ENCODE results near the gene PARN.

PARN gene

DNA sequence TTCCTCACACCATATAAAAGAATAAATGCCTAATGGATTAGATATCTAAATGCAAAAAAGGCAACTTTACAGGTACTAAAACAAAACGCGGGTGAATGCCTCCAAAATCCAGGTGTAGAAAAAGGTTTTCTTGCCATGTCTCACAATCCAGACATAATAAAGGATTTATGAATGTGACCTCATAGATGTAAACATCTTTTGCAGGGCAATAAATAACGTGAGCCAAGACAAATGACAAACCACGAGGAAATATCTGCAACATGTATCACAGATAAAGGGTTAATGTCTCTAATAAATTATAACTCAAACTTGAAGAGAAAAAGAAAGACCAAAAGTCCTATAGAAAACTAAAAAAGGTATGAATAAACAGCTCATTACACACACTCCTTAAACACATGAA is 180.7 kb downstream of the PARN start:
- POLR2A ChIA-PET = no interaction called here

DNA sequence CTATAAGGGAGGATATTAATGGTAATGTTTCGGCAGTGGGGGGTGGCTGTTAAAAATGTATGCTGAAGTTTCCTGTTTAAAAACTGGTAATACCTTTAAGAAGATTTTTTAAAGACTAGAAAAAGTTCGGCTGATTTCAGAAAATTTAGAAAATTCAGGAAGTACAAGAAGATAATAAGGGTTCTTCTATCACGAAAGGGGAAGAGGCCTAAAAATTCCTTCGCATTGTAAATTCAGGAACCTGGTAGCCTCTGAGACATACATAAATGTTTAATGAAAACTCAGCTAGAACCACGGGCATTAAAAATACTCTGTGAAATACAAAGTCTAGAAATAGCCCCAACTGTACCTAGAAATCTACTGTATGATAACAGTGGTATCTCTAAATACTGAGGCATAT is 181.2 kb downstream of the PARN start:
- TF ChIP-seq ZNF169 (tag by site-specific recombination; IDR thresholded peaks at IDR 0.05) = no peak
- TF ChIP-seq ZNF600 (tag by site-specific recombination; IDR thresholded peaks at IDR 0.05) = no peak
- no peak for TF ChIP-seq OSR2 (tag by site-specific recombination; IDR thresholded peaks at IDR 0.05)
- no peak for TF ChIP-seq ZNF501 (tag by site-specific recombination; IDR thresholded peaks at IDR 0.05)
- TF ChIP-seq ZNF37A (tag by site-specific recombination; IDR thresholded peaks at IDR 0.05) = no peak
- TF ChIP-seq AEBP2 (tag by site-specific recombination; IDR thresholded peaks at IDR 0.05; ENCODE audit: borderline replicate concordance) = no peak
- no peak for TF ChIP-seq ZNF76 (tag by site-specific recombination; IDR thresholded peaks at IDR 0.05; ENCODE audit: borderline replicate concordance, low read depth)
- no peak for TF ChIP-seq ZNF354C (tag by site-specific recombination; IDR thresholded peaks at IDR 0.05; ENCODE audit: borderline replicate concordance, low read depth)
- TF ChIP-seq, protein P1, sequence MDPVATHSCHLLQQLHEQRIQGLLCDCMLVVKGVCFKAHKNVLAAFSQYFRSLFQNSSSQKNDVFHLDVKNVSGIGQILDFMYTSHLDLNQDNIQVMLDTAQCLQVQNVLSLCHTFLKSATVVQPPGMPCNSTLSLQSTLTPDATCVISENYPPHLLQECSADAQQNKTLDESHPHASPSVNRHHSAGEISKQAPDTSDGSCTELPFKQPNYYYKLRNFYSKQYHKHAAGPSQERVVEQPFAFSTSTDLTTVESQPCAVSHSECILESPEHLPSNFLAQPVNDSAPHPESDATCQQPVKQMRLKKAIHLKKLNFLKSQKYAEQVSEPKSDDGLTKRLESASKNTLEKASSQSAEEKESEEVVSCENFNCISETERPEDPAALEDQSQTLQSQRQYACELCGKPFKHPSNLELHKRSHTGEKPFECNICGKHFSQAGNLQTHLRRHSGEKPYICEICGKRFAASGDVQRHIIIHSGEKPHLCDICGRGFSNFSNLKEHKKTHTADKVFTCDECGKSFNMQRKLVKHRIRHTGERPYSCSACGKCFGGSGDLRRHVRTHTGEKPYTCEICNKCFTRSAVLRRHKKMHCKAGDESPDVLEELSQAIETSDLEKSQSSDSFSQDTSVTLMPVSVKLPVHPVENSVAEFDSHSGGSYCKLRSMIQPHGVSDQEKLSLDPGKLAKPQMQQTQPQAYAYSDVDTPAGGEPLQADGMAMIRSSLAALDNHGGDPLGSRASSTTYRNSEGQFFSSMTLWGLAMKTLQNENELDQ (tag by site-specific recombination; IDR thresholded peaks at IDR 0.05; ENCODE audit: low read depth) = no peak
- no peak for TF ChIP-seq HOXD13 (CRISPR knock-in tag; IDR thresholded peaks at IDR 0.05; ENCODE audit: borderline replicate concordance)
- ChIA-PET CTCF (no interaction called here), POLR2A (no interaction called here)
- Histone ChIP-seq H3K4me1 (ENCODE audit: control insufficient read depth, insufficient read depth, low read length) (no peaks in the 10 kb centered on the region), H3K9me3 (ENCODE audit: control insufficient read depth, insufficient read depth, low read depth, low read length) (no peaks in the 10 kb centered on the region), H3K4me3 (ENCODE audit: low read depth, low read length) (no peak overlapping the region), H3K27ac (ENCODE audit: extremely low read depth, low read depth, low read length) (no peak overlapping the region), H3K36me3 (ENCODE audit: control insufficient read depth in 2 of 2, insufficient read depth in 1 of 2, low read length in 2 of 2) (peaks cover 0 to 12% of the 10 kb centered on the region in 2 experiments; a peak in 1 of 3 replicates)

More for the DNA sequence above, 180.7 kb downstream of the PARN start:
- Histone ChIP-seq H3K36me3 (ENCODE audit: control insufficient read depth in 2 of 2, insufficient read depth in 1 of 2, low read length in 2 of 2) (peaks cover 0 to 12% of the 10 kb centered on the region in 2 experiments; a peak in 1 of 3 replicates), H3K27ac (ENCODE audit: extremely low read depth, low read depth, low read length) (no peak overlapping the region), H3K4me3 (ENCODE audit: low read depth, low read length) (no peak overlapping the region), H3K9me3 (ENCODE audit: control insufficient read depth, insufficient read depth, low read depth, low read length) (no peaks in the 10 kb centered on the region), H3K4me1 (ENCODE audit: control insufficient read depth, insufficient read depth, low read length) (no peaks in the 10 kb centered on the region)
- TF ChIP-seq, protein P2, sequence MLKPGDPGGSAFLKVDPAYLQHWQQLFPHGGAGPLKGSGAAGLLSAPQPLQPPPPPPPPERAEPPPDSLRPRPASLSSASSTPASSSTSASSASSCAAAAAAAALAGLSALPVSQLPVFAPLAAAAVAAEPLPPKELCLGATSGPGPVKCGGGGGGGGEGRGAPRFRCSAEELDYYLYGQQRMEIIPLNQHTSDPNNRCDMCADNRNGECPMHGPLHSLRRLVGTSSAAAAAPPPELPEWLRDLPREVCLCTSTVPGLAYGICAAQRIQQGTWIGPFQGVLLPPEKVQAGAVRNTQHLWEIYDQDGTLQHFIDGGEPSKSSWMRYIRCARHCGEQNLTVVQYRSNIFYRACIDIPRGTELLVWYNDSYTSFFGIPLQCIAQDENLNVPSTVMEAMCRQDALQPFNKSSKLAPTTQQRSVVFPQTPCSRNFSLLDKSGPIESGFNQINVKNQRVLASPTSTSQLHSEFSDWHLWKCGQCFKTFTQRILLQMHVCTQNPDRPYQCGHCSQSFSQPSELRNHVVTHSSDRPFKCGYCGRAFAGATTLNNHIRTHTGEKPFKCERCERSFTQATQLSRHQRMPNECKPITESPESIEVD (tag by site-specific recombination; IDR thresholded peaks at IDR 0.05) = 0 out of 2 replicates have a peak, but pooled peaks have one; percentile 9
- TF ChIP-seq ZNF623 (tag by site-specific recombination; IDR thresholded peaks at IDR 0.05) = no peak
- CTCF ChIA-PET = no interaction called here

DNA sequence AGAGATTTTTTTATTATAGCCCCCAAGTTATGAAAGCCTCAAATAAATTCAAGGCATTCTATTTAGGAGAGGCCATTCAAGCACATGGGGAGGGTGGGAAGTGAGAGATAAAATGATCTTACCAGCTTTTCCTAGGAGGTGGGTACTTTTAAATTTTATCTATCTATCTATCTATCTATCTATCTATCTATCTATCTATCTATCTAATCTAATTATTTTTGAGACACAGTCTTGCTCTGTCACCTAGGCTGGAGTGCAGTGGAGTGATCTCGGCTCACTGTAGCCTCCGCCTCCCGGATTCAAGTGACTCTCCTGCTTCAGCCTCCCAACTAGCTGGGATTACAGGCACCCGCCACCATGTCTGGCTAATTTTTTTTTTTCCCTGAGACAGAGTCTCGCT is 182.3 kb downstream of the PARN start:
- POLR2A ChIA-PET = no interaction called here
- CTCF ChIA-PET = interaction anchor here (0.7 kb wide), 1 partner anchor 137 kb away, joined by 3 read pairs; no protein-coding TSS in a partner anchor
- H3K4me3 ChIP-seq (ENCODE audit: low read depth, low read length) = no peak overlapping the region
- TF ChIP-seq, protein P3, sequence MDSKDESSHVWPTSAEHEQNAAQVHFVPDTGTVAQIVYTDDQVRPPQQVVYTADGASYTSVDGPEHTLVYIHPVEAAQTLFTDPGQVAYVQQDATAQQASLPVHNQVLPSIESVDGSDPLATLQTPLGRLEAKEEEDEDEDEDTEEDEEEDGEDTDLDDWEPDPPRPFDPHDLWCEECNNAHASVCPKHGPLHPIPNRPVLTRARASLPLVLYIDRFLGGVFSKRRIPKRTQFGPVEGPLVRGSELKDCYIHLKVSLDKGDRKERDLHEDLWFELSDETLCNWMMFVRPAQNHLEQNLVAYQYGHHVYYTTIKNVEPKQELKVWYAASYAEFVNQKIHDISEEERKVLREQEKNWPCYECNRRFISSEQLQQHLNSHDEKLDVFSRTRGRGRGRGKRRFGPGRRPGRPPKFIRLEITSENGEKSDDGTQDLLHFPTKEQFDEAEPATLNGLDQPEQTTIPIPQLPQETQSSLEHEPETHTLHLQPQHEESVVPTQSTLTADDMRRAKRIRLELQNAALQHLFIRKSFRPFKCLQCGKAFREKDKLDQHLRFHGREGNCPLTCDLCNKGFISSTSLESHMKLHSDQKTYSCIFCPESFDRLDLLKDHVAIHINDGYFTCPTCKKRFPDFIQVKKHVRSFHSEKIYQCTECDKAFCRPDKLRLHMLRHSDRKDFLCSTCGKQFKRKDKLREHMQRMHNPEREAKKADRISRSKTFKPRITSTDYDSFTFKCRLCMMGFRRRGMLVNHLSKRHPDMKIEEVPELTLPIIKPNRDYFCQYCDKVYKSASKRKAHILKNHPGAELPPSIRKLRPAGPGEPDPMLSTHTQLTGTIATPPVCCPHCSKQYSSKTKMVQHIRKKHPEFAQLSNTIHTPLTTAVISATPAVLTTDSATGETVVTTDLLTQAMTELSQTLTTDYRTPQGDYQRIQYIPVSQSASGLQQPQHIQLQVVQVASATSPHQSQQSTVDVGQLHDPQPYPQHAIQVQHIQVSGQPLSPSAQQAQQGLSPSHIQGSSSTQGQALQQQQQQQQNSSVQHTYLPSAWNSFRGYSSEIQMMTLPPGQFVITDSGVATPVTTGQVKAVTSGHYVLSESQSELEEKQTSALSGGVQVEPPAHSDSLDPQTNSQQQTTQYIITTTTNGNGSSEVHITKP (tag by site-specific recombination; IDR thresholded peaks at IDR 0.05) = no peak
- no peak for TF ChIP-seq ZNF416 (tag by site-specific recombination; IDR thresholded peaks at IDR 0.05)
- TF ChIP-seq, protein P1 (tag by site-specific recombination; IDR thresholded peaks at IDR 0.05; ENCODE audit: low read depth) = no peak
- TF ChIP-seq ZNF549 (tag by site-specific recombination; IDR thresholded peaks at IDR 0.05) = no peak
- TF ChIP-seq ZXDB (tag by site-specific recombination; IDR thresholded peaks at IDR 0.05) = no peak
- TF ChIP-seq KLF8 (tag by site-specific recombination; IDR thresholded peaks at IDR 0.05) = no peak
- TF ChIP-seq ZNF404 (tag by site-specific recombination; IDR thresholded peaks at IDR 0.05) = no peak
- TF ChIP-seq FEZF1 (tag by site-specific recombination; IDR thresholded peaks at IDR 0.05) = no peak
- TF ChIP-seq SCRT2 (tag by site-specific recombination; IDR thresholded peaks at IDR 0.05) = no peak
- TF ChIP-seq ZNF837 (tag by site-specific recombination; IDR thresholded peaks at IDR 0.05) = no peak

More for the DNA sequence above, 182.3 kb downstream of the PARN start:
- peaks cover 0 to 12% of the 10 kb centered on the region in 2 experiments; a peak in 1 of 3 replicates for H3K36me3 ChIP-seq (ENCODE audit: control insufficient read depth in 2 of 2, insufficient read depth in 1 of 2, low read length in 2 of 2)
- no peaks in the 10 kb centered on the region for H3K4me1 ChIP-seq (ENCODE audit: control insufficient read depth, insufficient read depth, low read length)
- H3K9me3 ChIP-seq (ENCODE audit: control insufficient read depth, insufficient read depth, low read depth, low read length) = no peaks in the 10 kb centered on the region
- H3K27ac ChIP-seq (ENCODE audit: extremely low read depth, low read depth, low read length) = no peak overlapping the region

All from HEK293 (cell line).